DOHH2 (cell line): ENCODE measurements around the gene COL5A1.

Experiments
- EZH2phosphoT487 ChIP-seq: fragments of 200-600 bp; sonication (generic); IDR thresholded peaks from 2 replicates; pipeline ENCODE4 v1.6.1; 2017; ENCODE audit warnings: borderline replicate concordance, mild to moderate bottlenecking, antibody characterized with exemption, low read length, moderate library complexity, mixed read lengths
- TF ChIP-seq, protein P1 (sequence below): fragments of 200-600 bp; sonication (generic); IDR thresholded peaks from one replicate; pipeline ENCODE4 v1.5.1; 2014; ENCODE audit warnings: antibody characterized with exemption, mild to moderate bottlenecking, low read depth, low read length; ENCODE audit not compliant: poor library complexity, severe bottlenecking

DNA sequence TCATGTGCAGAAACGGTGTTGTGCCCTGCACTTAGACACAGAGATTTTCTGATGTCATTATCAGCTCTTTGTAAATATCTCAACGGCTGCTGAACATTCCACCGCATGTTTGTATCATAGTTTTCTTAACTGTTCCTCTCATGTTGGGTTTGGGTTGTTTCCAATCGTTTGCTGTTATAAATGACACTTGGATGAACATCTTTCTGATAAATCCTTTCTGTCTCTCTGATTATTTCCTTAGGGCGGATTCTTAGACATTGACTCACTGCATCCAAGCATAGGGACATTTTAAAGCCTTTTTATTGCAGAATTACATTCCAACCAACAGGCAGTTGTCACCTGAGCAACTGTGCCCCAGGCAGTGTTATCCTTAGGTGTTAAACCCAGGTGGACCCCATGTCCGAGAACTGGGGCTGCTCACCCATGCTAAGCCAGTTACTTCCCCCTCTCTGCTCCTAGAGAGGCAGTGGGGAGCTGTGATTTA is 28.5 kb downstream of the COL5A1 start:
- TF ChIP-seq, protein P1, sequence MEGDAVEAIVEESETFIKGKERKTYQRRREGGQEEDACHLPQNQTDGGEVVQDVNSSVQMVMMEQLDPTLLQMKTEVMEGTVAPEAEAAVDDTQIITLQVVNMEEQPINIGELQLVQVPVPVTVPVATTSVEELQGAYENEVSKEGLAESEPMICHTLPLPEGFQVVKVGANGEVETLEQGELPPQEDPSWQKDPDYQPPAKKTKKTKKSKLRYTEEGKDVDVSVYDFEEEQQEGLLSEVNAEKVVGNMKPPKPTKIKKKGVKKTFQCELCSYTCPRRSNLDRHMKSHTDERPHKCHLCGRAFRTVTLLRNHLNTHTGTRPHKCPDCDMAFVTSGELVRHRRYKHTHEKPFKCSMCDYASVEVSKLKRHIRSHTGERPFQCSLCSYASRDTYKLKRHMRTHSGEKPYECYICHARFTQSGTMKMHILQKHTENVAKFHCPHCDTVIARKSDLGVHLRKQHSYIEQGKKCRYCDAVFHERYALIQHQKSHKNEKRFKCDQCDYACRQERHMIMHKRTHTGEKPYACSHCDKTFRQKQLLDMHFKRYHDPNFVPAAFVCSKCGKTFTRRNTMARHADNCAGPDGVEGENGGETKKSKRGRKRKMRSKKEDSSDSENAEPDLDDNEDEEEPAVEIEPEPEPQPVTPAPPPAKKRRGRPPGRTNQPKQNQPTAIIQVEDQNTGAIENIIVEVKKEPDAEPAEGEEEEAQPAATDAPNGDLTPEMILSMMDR = no peak
- TF ChIP-seq EZH2phosphoT487 = no peak
